Ishikawa (cell line): ENCODE data around the gene ITPR1.

Experiments
- EP300 ChIP-seq: IDR thresholded peaks from 2 replicates; pipeline ENCODE4 v1.6.1; 2012; ENCODE audit warnings: borderline replicate concordance
- RAD21 ChIP-seq: IDR thresholded peaks from 2 replicates; pipeline ENCODE4 v1.6.1; 2012; ENCODE audit warnings: low read depth
- TAF1 ChIP-seq: IDR thresholded peaks from 2 replicates; pipeline ENCODE4 v1.6.1; 2012; ENCODE audit warnings: low read depth, mild to moderate bottlenecking
- TEAD4 ChIP-seq: IDR thresholded peaks from 2 replicates; pipeline ENCODE4 v1.6.1; 2012
- YY1 ChIP-seq: IDR thresholded peaks from 2 replicates; pipeline ENCODE4 v1.6.1; 2012; ENCODE audit warnings: low read depth
- TF ChIP-seq, protein P1 (sequence below): IDR thresholded peaks from 2 replicates; pipeline ENCODE4 v1.6.1; 2012; ENCODE audit warnings: low read depth, mild to moderate bottlenecking

DNA sequence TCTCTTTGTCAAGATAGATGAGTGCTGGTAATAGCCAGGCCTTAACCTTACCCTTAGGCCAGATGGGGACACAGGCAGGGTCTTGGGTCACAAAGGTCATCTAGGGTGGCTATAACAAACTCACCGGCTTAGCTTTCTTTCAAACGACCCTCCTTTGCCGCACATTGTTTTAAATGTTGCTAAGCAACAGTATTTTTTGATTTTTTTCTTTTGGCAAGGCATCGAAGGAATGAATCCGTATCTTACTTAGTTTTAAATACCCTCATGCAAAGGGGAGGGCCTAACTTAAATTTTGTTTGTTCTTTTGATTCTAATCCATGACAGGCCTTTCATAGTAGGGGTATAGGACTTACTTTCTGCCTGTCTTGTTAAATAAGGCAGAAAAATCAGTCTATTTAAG, 35.2 kb downstream of the ITPR1 start:
- TF ChIP-seq EP300 (no peak), TAF1 (no peak), TEAD4 (no peak), RAD21 (no peak), YY1 (no peak)
- TF ChIP-seq, protein P1, sequence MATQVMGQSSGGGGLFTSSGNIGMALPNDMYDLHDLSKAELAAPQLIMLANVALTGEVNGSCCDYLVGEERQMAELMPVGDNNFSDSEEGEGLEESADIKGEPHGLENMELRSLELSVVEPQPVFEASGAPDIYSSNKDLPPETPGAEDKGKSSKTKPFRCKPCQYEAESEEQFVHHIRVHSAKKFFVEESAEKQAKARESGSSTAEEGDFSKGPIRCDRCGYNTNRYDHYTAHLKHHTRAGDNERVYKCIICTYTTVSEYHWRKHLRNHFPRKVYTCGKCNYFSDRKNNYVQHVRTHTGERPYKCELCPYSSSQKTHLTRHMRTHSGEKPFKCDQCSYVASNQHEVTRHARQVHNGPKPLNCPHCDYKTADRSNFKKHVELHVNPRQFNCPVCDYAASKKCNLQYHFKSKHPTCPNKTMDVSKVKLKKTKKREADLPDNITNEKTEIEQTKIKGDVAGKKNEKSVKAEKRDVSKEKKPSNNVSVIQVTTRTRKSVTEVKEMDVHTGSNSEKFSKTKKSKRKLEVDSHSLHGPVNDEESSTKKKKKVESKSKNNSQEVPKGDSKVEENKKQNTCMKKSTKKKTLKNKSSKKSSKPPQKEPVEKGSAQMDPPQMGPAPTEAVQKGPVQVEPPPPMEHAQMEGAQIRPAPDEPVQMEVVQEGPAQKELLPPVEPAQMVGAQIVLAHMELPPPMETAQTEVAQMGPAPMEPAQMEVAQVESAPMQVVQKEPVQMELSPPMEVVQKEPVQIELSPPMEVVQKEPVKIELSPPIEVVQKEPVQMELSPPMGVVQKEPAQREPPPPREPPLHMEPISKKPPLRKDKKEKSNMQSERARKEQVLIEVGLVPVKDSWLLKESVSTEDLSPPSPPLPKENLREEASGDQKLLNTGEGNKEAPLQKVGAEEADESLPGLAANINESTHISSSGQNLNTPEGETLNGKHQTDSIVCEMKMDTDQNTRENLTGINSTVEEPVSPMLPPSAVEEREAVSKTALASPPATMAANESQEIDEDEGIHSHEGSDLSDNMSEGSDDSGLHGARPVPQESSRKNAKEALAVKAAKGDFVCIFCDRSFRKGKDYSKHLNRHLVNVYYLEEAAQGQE, result no peak
